SK-N-SH treated with all-trans-retinoic acid at 6 μM for 48 hours (cell line): ENCODE measurements around the gene FBXL19.

Experiments
- GLIS3 ChIP-seq: fragments of 250-450 bp; sonication (Bioruptor Pico); IDR thresholded peaks from 2 replicates; pipeline ENCODE4 v1.5.0; 2020; ENCODE audit warnings: mild to moderate bottlenecking, moderate library complexity
- RARB ChIP-seq: fragments of 250-450 bp; sonication (Bioruptor Pico); IDR thresholded peaks from 2 replicates; pipeline ENCODE4 v1.8.0; 2021; ENCODE audit warnings: mild to moderate bottlenecking, moderate library complexity
- TOX ChIP-seq: fragments of 250-450 bp; sonication (Bioruptor Pico); IDR thresholded peaks from 2 replicates; pipeline ENCODE4 v1.8.0; 2021; ENCODE audit warnings: mild to moderate bottlenecking, moderate library complexity, borderline replicate concordance
- ZFP3 ChIP-seq: fragments of 250-450 bp; sonication (Bioruptor Pico); IDR thresholded peaks from 2 replicates; pipeline ENCODE4 v1.5.0; 2020; ENCODE audit warnings: mild to moderate bottlenecking, moderate library complexity
- ZNF70 ChIP-seq: fragments of 450-650 bp; formaldehyde crosslinking; IDR thresholded peaks from 2 replicates; pipeline ENCODE4 v1.5.0; 2020; ENCODE audit warnings: mild to moderate bottlenecking, moderate library complexity
- TF ChIP-seq, protein P1 (sequence below): fragments of 250-450 bp; sonication (Bioruptor Pico); IDR thresholded peaks from 2 replicates; pipeline ENCODE4 v1.5.1; 2020; ENCODE audit warnings: low read depth, mild to moderate bottlenecking, moderate library complexity
- TF ChIP-seq, protein P2 (sequence below): fragments of 250-450 bp; sonication (Bioruptor Pico); IDR thresholded peaks from 2 replicates; pipeline ENCODE4 v1.5.0; 2020; ENCODE audit warnings: mild to moderate bottlenecking, moderate library complexity

DNA sequence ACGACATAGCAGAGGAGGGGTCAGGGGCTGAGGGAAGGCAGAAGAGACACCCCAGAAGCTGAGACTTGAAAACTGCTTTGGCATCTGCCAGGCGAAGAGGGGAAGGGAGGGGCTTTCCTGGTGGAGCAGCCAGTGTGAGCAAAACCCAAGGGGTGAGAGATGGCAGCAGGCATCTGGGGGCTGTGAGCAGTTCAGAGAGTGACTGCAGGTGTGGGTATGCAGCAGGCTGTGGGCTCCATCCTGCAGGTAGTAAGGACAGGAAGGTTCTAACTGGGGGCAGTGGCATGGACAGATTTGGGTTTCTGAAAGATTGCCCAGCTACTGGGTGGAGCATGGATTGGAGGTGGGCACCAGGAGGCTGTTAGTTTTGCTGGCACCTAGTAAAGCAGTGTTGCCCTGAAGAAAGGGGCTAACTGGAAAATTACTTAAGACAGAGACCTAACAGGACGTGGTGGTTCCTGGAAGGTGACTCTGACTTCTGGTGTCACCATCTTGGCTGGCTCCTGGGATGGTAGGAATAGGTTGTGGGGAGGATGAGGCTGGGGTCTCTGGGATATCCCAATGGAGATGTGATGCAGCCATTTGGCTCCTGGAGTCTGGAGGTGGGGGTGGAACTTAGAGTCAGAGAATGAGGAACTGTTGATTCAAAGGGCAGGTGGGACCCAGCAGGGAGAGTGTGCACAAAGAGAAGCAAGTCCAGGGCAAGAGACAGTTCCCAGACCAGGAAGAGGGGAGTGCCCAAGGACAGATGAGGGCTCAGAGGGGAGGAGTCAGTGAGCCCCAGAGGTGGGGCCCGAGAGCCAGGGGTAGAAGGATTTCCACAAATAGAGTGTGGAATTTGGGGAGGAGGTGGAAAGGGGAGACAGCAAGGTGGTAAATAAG, 40.7 kb upstream of the FBXL19 start:
- TF ChIP-seq TOX (CRISPR knock-in tag) (no peak), ZNF70 (CRISPR knock-in tag) (no peak), GLIS3 (CRISPR knock-in tag) (no peak), RARB (CRISPR knock-in tag) (no peak), ZFP3 (CRISPR knock-in tag) (no peak)
- TF ChIP-seq, protein P1, sequence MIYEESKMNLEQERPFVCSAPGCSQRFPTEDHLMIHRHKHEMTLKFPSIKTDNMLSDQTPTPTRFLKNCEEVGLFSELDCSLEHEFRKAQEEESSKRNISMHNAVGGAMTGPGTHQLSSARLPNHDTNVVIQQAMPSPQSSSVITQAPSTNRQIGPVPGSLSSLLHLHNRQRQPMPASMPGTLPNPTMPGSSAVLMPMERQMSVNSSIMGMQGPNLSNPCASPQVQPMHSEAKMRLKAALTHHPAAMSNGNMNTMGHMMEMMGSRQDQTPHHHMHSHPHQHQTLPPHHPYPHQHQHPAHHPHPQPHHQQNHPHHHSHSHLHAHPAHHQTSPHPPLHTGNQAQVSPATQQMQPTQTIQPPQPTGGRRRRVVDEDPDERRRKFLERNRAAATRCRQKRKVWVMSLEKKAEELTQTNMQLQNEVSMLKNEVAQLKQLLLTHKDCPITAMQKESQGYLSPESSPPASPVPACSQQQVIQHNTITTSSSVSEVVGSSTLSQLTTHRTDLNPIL (CRISPR knock-in tag): no peak
- TF ChIP-seq, protein P2, sequence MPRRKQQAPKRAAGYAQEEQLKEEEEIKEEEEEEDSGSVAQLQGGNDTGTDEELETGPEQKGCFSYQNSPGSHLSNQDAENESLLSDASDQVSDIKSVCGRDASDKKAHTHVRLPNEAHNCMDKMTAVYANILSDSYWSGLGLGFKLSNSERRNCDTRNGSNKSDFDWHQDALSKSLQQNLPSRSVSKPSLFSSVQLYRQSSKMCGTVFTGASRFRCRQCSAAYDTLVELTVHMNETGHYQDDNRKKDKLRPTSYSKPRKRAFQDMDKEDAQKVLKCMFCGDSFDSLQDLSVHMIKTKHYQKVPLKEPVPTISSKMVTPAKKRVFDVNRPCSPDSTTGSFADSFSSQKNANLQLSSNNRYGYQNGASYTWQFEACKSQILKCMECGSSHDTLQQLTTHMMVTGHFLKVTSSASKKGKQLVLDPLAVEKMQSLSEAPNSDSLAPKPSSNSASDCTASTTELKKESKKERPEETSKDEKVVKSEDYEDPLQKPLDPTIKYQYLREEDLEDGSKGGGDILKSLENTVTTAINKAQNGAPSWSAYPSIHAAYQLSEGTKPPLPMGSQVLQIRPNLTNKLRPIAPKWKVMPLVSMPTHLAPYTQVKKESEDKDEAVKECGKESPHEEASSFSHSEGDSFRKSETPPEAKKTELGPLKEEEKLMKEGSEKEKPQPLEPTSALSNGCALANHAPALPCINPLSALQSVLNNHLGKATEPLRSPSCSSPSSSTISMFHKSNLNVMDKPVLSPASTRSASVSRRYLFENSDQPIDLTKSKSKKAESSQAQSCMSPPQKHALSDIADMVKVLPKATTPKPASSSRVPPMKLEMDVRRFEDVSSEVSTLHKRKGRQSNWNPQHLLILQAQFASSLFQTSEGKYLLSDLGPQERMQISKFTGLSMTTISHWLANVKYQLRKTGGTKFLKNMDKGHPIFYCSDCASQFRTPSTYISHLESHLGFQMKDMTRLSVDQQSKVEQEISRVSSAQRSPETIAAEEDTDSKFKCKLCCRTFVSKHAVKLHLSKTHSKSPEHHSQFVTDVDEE: no peak
